Gastroesophageal sphincter (tissue), 4 donors: Measurements from ENCODE around the gene PRUNE1. TPM values are rescaled to one million over a fixed set of nuclear protein-coding genes. Genes with fewer than 3 reads are reported as not detected.

Experiments
- ATAC-seq: fragments of 150-250 bp; one replicate; pipeline ENCODE4 v1.9.1; 2016; ENCODE audit warnings: mild to moderate bottlenecking, moderate library complexity
- H3K27ac ChIP-seq, 4 donors: fragments of 200-600 bp; sonication (generic) in 3 of 4; 1 replicate in 3 of 4; 2 replicates in 1 of 4; pipeline ENCODE4 v1.5.1; 2016 to 2019
- H3K27me3 ChIP-seq: fragments of 200-600 bp; sonication (generic); one replicate; pipeline ENCODE4 v1.5.1; 2019
- H3K36me3 ChIP-seq, 2 donors: fragments of 200-600 bp; sonication (generic); one replicate each; pipeline ENCODE4 v1.5.1; 2019; ENCODE audit warnings: control low read depth in 1 of 2
- H3K4me1 ChIP-seq, 3 donors: fragments of 200-600 bp; sonication (generic); 1 replicate in 2 of 3; 2 replicates in 1 of 3; pipeline ENCODE4 v1.5.1; 2016 to 2019; ENCODE audit warnings: control low read depth in 2 of 3
- H3K4me3 ChIP-seq, 2 donors: fragments of 200-600 bp; sonication (generic); one replicate each; pipeline ENCODE4 v1.5.1; 2019; ENCODE audit warnings: mild to moderate bottlenecking in 1 of 2, moderate library complexity in 1 of 2
- H3K9me3 ChIP-seq, 3 donors: fragments of 200-600 bp; sonication (generic); one replicate each; pipeline ENCODE4 v1.5.1; 2017 to 2019; ENCODE audit warnings: control low read depth in 2 of 3
- EP300 ChIP-seq: sonication (generic); formaldehyde crosslinking; IDR thresholded peaks from one replicate; pipeline ENCODE4 v1.6.1; 2017; ENCODE audit warnings: antibody characterized with exemption, mild to moderate bottlenecking
- POLR2A ChIP-seq, 2 donors: fragments of 450-650 bp; IDR thresholded peaks; one replicate each; pipeline ENCODE4 v1.6.1; 2017; ENCODE audit warnings: antibody characterized with exemption in 2 of 2, mild to moderate bottlenecking in 2 of 2, moderate library complexity in 1 of 2
- POLR2AphosphoS5 ChIP-seq: sonication (generic); formaldehyde crosslinking; IDR thresholded peaks from one replicate; pipeline ENCODE4 v1.6.1; 2017; ENCODE audit warnings: antibody characterized with exemption
- WGBS, 2 donors: methylation state at CpG; one replicate each; pipeline ENCODE4 v1.1.5; 2018; ENCODE audit warnings: low coverage in 1 of 2; 5-methylcytosine and 5-hydroxymethylcytosine counted together
- total RNA-seq, 4 donors: library from RNA; depleted of rRNA; stranded (reverse); fragments of >200 nt; gene quantifications; one replicate each; pipeline ENCODE4 v1.1.0, GENCODE V29; 2016
- TF ChIP-seq, protein P1 (sequence below), 4 experiments: fragments of 200-600 bp in 2 of 4; fragments of 450-650 bp in 2 of 4; sonication (generic) in 1 of 4; IDR thresholded peaks; one replicate each; pipeline ENCODE4 v1.5.1; 2017 to 2019; ENCODE audit warnings: antibody characterized with exemption in 4 of 4, mild to moderate bottlenecking in 2 of 4, moderate library complexity in 2 of 4

PRUNE1 gene
- total RNA-seq, 4 donors from 2014 or later: 24.2 to 28.9 (median 26.7) TPM

DNA sequence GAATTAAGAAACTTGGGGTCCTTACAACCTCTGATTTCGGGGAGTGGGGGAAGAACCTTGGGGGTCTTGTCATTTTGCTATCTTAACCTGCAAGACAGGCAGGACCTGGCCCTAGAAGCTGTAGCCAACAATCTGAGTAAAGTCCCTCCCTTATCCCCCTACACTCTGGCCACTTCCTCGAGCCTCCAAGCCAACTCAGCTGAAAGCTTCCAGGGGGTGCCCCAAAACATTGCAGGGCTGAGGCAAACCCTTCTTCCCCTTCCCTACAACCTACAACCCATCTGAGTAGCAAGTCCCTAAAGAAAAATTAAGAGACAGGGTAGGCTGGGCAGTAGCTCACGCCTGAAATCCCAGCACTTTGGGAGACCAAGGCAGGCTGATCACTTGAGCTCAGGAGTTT lies 38.6 kb upstream of the PRUNE1 start:
- no peaks in the 10 kb centered on the region for H3K9me3 ChIP-seq
- no peak for ATAC-seq
- no peak for TF ChIP-seq POLR2AphosphoS5
- TF ChIP-seq EP300: no peak
- TF ChIP-seq, protein P1, sequence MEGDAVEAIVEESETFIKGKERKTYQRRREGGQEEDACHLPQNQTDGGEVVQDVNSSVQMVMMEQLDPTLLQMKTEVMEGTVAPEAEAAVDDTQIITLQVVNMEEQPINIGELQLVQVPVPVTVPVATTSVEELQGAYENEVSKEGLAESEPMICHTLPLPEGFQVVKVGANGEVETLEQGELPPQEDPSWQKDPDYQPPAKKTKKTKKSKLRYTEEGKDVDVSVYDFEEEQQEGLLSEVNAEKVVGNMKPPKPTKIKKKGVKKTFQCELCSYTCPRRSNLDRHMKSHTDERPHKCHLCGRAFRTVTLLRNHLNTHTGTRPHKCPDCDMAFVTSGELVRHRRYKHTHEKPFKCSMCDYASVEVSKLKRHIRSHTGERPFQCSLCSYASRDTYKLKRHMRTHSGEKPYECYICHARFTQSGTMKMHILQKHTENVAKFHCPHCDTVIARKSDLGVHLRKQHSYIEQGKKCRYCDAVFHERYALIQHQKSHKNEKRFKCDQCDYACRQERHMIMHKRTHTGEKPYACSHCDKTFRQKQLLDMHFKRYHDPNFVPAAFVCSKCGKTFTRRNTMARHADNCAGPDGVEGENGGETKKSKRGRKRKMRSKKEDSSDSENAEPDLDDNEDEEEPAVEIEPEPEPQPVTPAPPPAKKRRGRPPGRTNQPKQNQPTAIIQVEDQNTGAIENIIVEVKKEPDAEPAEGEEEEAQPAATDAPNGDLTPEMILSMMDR (IDR thresholded peaks at IDR 0.05): no peak
- TF ChIP-seq POLR2A (IDR thresholded peaks at IDR 0.05): no peak
- peaks cover 4 to 46% of the 10 kb centered on the region in 2 donors for H3K36me3 ChIP-seq
- no peak overlapping the region for H3K4me3 ChIP-seq
- H3K27ac ChIP-seq: peak overlapping the region in 1 of 4 donors; percentile 48
- H3K4me1 ChIP-seq: peaks cover 10 to 58% (median 32%) of the 10 kb centered on the region in 3 donors
- H3K27me3 ChIP-seq: no peaks in the 10 kb centered on the region
- 53 to 63% methylated on average over 1 to 2 of the region's 3 CpGs for WGBS, 2 donors

DNA sequence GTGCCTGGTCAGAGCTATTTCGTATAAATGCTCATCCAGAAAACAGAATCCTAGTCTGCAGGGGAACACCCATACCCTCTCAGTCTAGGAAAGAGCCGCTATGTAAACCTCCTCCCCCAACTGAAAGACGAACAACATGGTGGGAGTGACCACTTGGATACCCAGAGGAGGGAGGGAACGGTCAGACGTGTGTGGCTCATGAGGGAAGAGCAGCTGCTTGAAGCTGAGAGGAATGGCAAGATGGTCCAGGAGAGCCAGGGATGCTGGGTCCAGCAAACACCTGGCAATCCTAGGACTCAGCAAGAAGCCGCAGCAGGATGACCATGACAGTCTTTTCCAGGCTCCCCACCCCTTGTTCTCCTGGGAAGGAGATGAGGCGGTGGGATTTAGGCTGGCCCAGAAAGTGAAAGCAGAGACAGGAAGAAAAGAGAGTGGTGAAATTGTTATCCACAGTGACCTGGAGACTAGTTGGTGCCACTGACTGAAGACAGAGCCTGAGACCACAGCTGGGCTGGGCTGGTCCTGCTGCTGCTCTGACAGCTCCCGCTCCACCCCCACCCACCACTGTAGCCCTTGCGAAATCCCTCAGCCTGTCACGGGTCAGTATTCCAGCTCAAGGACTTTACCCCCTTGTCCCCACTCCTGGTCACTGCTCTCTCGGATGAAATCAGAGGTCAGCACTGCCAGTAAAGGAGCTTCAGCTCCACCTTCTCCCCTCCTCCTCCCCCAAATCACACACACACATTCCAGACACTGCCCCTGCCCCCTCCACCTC lies 37.3 kb upstream of the PRUNE1 start:
- 0 to 21% methylated on average over 2 to 9 of the region's 11 CpGs for WGBS, 2 donors
- Histone ChIP-seq H3K27ac (peak overlapping the region; percentile 12 to 98 (median 96)), H3K4me3 (peak overlapping the region in 1 of 2 donors; percentile 93), H3K36me3 (peaks cover 4 to 32% of the 10 kb centered on the region in 2 donors), H3K4me1 (peaks cover 10 to 67% (median 32%) of the 10 kb centered on the region in 3 donors), H3K27me3 (no peaks in the 10 kb centered on the region), H3K9me3 (no peaks in the 10 kb centered on the region)
- no peak for TF ChIP-seq POLR2A (IDR thresholded peaks at IDR 0.05)
- peak; percentile 64 for TF ChIP-seq POLR2AphosphoS5
- TF ChIP-seq, protein P1 (IDR thresholded peaks at IDR 0.05): no peak
- TF ChIP-seq EP300: no peak
- ATAC-seq: peak; percentile 81

DNA sequence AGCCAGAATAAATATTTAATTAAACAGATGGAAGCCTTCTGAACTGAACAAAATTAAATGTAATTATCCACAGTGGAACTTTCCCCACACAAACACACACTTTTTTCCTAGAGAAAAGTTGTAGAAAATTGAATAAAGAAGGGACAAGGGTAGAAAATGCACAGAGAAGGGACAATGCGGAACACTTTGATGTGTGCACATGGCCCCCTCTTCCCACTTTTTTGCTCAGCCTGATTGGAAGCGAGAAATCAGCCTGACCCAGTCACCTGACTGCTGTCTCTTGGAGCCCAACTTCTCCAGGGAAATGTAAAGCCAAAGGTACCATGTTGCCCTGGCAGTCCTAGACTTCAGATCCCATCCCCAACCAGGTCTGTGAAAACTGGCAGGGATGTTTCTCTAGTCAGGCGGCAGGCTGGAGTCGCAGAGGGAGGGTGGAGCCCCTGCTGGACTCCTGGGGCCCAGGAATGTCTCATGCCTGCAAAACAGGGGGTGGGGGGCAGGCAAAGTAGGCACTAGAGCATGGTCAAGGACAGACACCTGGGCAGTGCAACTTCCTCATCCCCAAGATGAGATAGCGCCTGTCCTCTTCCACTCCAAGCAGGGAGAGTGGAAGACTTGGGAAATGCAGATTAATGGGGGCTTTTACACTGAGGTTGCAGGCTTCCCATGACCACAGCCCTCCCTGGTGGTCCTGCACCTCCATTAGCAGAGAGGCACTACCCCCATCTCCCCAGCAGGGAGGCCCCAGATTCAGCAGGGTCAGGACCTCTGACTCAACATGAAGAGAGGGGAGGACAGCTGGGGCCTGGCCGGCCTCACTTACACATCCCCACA lies 36.4 kb upstream of the PRUNE1 start:
- peaks cover 4 to 24% of the 10 kb centered on the region in 2 donors for H3K36me3 ChIP-seq
- peaks cover 10 to 73% (median 32%) of the 10 kb centered on the region in 3 donors for H3K4me1 ChIP-seq
- no peaks in the 10 kb centered on the region for H3K27me3 ChIP-seq
- 45 to 48% methylated on average over 4 of the region's 6 CpGs for WGBS, 2 donors
- H3K27ac ChIP-seq: peak overlapping the region; percentile 12 to 98 (median 96)
- no peak for ATAC-seq
- H3K4me3 ChIP-seq: peak overlapping the region in 1 of 2 donors; percentile 93
- no peaks in the 10 kb centered on the region for H3K9me3 ChIP-seq
- TF ChIP-seq EP300 (no peak), POLR2AphosphoS5 (no peak), POLR2A (IDR thresholded peaks at IDR 0.05) (no peak)
- TF ChIP-seq, protein P1 (IDR thresholded peaks at IDR 0.05): no peak

DNA sequence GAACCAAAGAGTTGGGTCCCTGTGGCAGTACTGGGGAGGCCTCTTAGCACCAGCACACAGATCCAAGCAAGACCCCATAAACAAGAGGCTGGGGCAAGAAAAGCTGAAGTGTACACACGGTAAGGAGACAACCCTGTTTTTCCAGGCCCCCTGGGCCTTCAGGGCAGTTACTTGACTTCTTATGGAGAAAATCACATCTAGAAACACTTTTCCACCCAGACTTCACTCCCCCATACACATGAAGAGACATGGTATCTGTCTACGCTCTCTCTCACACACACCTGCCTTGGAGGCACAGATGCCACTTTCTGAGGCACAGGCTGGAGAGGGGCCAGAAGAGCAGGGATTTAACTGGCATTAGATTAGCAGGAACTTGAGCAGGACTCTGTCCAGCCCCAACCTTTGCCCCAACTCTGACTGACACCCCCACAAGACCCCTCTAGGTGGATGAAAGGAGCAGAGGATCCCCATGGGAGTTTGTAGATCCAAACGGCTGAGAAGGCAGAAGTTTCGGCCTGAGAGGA lies 35.8 kb upstream of the PRUNE1 start:
- ATAC-seq: no peak
- peaks cover 0 to 17% of the 10 kb centered on the region in 2 donors for H3K36me3 ChIP-seq
- 39 to 52% methylated on average over 3 of the region's 4 CpGs for WGBS, 2 donors
- H3K27me3 ChIP-seq: no peaks in the 10 kb centered on the region
- H3K4me1 ChIP-seq: peaks cover 10 to 80% (median 32%) of the 10 kb centered on the region in 3 donors
- H3K9me3 ChIP-seq: no peaks in the 10 kb centered on the region
- H3K4me3 ChIP-seq: peak overlapping the region in 1 of 2 donors; percentile 93
- H3K27ac ChIP-seq: peak overlapping the region in 3 of 4 donors; percentile 95 to 98 (median 96)
- TF ChIP-seq POLR2AphosphoS5 (no peak), EP300 (no peak), POLR2A (IDR thresholded peaks at IDR 0.05) (no peak)
- TF ChIP-seq, protein P1 (IDR thresholded peaks at IDR 0.05): no peak
